Epidermal melanocyte (primary cell): Measurements from ENCODE around the gene PPP5C.
"Not testable (repeated sequence)": the region's sequence is repeated elsewhere in the genome, so short reads cannot be mapped to it uniquely, and the experiment has no call there.

ENCODE experiments used
- DNase-seq: peaks from one replicate; pipeline ENCODE4 v3.0.0; 2011; ENCODE audit warnings: low spot score; ENCODE audit not compliant: insufficient read length

PPP5C gene

GRCh38 chr19:46385636-46386035 lies 38.7 kb downstream of the PPP5C start:
- DNase-seq = no peak

DNA sequence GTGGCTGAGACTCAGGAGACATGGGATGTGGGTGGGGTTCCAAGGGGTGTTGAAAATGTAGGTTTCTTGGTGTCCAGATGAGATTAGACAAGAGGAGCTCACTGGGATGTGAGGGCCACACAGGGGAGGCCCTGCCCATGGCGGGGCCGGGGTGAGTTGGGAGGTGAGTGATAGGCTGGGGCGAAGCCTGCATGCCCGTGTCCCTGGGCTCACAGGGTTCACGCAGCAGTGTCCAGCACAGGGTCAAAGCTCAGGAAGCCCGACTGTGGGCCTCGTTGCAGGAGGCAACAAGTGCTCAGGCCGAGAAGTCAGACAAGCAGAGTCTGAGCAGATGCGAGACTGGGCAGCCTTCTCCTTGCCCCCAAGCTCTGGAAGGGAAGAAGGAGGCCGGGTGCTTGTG lies 39.3 kb downstream of the PPP5C start:
- DNase-seq = no peak

- no peak for DNase-seq
Observed at GRCh38 chr19:46386996-46387712, 40.3 kb downstream of the PPP5C start.

- no peak for DNase-seq
Observed at GRCh38 chr19:46387713-46388130, 40.8 kb downstream of the PPP5C start.

DNA sequence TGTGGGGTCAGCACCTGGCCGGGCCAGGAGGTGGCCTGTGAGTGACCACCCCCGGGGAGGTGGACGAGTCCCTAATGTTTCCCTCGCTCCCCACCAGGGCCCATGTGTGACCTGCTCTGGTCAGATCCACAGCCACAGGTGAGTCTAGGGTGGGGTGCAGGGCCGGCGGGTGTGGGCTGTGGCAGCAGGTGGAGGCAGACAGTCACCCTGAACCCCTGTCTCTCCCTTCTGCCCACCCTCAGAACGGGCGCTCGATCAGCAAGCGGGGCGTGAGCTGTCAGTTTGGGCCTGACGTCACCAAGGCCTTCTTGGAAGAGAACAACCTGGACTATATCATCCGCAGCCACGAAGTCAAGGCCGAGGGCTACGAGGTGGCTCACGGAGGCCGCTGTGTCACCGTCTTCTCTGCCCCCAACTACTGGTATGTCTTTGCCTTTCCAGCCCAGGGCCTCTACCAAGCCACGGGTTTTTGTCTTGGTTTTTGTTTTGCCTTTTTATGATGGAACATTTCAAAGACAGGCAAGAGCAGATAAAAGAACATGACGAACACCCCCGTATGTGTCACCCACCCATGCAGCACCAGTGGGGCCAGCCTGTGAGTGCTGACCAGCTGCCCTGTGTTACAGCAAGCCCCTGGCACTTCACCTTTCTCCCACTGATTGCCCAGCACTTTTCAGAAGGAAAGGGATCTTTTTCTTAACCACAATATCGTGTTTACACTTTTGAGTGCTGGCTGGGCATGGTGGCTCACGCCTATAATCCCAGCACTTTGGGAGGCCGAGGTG lies 41.6 kb downstream of the PPP5C start:
- no peak for DNase-seq

DNA sequence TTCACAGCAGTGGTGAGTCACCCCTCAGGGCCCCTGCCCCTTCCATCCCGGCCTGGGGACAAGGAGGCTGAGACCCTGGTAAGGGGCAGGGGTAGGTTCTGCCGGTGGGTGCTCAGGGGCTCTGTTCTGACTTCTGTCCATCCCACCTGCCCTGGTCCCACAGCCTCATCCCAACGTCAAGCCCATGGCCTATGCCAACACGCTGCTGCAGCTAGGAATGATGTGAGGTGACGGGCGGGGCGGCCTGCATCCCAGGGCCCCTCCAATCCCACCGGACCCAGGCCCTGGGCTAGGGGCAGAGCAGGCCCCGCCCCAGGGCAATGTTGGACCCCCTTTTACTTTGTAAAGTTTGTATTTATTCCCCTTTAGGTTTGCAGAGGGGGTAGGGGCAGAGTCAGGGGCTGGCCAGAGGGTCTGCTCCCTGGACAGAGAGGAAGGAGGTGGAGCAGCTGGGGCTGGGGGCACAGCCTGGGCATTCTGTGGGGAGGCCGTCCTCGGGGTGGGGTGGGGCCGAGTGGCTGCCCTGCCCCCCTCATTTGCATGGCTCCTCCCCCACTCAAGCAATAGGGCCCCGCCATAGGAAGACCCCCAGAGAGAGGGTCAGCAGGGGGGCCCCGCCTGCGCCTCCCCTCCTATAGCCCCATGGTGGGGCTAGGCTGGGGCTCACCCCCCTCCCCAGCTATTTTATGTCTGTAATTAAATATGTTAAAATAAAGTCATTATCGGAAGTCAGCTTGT lies 43.4 kb downstream of the PPP5C start:
- no peak for DNase-seq

DNA sequence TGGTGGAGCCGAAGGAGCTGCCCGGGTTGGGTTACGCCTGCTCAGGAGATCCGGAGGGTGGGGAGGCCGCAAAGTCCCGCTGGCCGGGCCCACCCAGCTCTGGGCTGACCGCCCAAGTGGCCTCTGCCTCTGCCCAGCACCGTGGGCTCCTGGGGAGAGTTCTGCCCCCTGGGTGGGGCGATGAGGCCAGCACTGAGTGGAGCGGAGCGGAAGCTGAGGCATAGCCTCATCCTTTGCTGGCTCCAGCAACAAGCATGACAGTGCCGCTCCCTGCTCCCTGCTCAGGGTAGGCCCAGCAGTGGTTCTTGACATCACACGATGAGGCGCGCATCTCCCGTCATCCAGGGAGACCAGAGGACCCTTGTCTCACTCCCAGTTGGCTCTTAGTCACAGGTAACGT lies 44.0 kb downstream of the PPP5C start:
- no peak for DNase-seq

GRCh38 chr19:46391296-46392251 lies 44.7 kb downstream of the PPP5C start:
- no peak for DNase-seq

DNA sequence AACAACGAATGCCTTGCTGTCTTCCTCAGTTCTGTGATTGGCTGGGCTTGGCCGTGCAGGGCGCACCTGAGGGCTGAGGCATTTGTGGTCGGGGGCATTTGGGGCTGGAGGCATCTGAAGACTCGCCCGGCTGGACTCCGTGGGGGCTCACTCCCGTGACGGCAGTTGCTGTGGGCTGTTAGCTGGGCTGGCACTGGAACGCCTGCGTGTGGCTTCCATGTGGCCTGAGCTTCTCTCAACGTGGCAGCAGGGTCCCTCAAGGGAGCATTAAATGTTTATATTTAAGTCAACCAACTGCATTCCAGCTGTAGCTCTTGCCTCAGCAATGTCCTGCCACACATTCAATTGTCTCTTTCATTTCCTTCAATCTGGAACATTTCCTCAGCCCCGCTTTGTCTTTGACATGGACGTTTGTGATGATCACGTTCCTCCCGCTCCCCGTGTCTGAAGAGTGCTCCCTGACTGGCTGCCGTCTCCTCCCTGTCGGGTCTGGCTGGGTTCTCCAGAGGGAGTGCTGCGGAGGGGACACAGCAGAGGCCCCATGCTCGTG lies 45.4 kb downstream of the PPP5C start:
- peak; percentile 27 for DNase-seq

DNA sequence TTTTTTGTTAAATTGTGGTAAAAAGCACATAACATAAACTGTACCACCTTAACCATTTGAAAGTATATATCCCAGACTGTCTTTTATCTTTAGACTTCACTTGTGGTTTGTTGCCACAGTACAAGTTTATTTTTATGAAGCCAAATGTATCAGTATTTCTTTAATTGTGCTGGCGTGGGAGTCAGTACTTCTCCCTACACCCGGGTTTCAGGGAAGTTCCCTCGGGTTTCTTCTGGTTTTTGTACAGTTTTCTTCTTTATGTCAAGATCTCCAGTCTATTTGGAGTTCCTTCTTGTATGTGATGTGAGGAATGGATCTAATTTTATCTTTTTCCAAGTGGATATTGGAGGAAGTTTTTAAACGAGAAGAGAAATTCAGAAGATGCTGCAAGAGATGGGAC lies 46.0 kb downstream of the PPP5C start:
- no peak for DNase-seq

- no peak for DNase-seq
Observed at GRCh38 chr19:46393456-46394401, 46.8 kb downstream of the PPP5C start.

DNA sequence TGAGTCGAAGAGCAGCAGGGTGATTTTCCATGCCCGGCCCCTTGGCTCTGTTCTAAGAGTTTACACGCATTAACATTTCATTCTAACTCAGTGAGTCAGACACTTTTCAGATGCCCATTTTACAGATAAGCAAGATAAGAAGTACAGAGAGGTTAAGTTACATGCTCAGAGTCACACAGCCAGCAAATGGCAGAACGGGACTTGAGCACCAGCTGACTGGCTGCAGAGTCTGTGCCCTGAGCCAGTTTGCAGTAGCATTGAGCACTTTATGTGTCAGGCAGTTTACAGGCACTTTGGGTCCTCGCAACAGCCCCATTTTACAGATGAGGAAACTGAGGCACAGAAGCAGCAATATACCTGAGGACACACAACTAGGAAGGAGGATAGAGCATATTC lies 47.5 kb downstream of the PPP5C start:
- DNase-seq = no peak

DNA sequence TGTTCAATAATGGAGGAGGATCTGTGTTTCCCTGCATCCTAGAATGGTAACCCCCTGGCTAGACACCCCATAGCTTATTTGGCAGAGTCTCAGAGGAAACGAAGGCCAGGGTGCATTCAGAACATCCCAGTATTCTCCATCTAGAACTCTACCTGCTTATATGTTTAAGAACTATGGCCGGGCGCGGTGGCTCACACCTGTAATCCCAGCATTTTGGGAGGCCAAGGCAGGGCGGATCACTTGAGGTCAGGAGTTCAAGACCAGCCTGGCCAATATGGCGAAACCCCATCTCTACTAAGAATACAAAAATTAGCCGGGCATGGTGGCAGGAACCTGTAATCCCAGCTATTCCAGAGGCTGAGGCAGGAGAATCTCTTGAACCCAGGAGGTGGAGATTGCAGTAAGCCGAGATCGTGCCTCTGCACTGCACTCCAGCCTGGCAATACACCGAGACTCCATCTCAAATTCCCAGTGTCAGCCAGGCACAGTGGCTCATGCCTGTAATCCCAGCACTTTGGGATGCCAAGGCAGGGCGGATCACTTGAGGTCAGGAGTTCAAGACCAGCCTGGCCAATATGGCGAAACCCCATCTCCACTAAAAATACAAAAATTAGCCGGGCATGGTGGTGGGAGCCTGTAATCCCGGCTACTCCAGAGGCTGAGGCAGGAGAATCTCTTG lies 51.1 kb downstream of the PPP5C start:
- not testable (repeated sequence) for DNase-seq

DNA sequence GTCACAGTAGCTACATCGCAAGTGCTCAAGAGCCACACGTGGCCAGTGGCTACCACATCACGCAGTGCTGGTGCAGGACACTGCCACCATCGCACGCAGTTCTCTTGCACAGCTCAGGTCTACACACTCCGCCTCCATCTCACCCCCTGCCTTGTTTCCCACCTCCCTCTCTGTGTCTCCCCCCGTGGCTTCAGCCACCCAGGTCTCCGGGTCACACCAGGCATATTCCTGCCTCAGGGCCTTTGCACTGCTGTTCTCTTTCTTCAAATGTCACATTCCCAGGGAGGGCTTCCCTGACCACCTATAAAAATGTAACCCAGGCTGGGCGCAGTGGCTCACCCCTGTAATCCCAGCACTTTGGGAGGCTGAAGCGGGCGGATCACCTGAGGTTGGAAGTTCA lies 55.8 kb downstream of the PPP5C start:
- DNase-seq = no peak

DNA sequence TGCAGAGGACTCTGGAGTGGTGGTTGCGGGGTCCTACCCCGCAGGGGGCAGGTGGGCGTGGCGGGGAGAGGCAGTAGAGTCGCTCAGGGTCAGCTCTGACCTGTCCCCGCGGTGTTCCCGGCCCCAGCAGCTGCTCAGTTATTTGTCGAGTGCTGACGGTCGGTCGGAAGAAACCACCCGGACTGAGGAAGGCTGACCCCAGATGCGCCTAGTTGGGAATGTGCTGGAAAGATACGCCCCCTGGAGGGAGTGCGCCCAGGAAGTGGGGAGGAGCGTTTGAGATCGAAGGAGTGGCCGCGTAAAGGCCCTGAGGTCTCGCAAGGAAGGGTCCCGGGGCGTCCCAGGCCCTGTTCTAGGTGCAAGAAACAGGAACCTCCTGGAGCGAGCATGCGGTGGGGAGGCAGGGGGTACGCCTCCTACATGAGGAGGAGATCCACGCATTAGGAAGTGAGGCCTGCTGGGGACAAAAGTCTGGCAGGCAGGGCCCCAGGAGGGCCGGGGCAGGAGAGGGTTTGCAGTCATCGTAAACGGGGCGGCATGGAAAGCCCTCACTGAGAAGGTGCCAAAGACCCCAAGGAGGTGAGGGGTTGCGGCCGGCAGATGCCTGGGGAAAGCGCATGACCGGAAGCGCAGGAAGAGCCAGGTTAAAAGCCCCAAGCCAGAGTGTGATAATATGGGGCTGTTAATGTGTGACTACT lies 57.3 kb downstream of the PPP5C start:
- DNase-seq = peak; percentile 83

- no peak for DNase-seq
Observed at GRCh38 chr19:46404753-46405468, 58.0 kb downstream of the PPP5C start.

DNA sequence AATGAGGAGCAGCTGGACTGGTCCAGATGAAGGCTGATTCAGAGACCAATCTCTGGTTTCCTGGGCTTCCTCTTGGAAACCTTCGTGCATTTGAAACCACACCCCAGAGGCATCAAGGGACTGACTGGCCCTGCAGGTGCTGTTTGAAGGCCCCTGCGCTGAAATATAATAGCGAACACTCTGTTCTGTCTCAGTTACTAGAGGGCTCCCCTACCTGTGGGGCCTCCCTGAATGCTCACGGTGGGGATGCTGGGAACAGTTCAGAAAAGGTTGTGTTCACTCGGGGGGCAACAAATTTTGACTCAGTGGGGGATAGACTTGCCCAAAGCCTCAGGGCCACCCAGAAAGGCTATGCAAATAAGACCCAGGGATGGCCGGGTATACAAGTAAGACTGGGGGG lies 60.1 kb downstream of the PPP5C start:
- no peak for DNase-seq
